Occipital lobe (tissue), 2 donors: ENCODE data around the gene LSP1. TPM values are rescaled to one million over a fixed set of nuclear protein-coding genes. Genes with fewer than 3 reads are reported as not detected.

Experiments used
- DNase-seq: peaks from one replicate; lab custom pipeline; 2025; lab: John Stamatoyannopoulos, UW
- total RNA-seq: library from RNA; depleted of rRNA; stranded (reverse); fragments of >200 nt; gene quantifications from one replicate; pipeline ENCODE4 v1.2.3, GENCODE V29; 2014

The LSP1 gene
- total RNA-seq, 1 donor from 2014 or later, result 0.47 TPM

DNA sequence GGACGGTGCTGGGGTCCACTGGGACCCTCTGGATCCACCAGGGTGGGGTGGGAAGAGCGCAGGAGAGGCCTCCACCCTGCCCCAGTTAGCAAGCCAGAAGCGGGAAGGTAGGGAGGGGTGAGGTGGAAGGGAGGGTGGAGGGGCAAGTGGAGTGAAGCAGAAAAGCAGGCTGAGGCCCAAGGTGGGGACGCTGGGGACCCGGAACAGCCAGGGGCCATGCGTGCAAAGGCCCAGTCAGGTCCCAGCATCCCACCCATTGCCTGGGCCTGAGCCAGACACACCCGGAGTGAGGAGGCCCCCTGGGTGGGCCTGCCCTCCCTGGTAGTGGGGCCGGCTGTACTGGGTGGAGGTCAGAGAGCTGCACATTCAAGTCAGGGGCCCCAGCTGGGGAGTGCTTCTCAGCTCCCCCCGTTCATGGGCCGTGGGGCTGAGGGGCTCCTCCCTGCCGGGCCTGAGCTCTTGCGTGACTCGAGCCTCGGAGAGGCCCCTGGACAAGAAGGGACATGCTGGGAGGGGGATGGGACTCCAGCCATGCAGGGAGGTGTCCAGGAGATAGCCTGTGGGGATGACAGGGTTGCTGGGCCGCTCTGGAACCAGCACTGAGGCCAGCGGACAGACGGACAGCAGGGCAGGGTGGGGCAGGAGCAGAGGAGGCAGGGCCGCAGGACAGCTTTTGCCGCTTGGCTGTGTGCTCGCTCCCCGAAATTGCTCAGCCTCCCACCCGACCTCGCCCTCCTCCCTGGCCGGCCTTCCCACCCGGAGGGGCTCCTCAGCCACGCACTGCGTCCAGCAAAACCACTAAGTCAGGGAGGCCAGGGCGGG is 74.4 kb downstream of the LSP1 start:
- no peak for DNase-seq

- DNase-seq, result no peak
Measured at GRCh38 chr11:1927848-1928469, 75.1 kb downstream of the LSP1 start.

DNA sequence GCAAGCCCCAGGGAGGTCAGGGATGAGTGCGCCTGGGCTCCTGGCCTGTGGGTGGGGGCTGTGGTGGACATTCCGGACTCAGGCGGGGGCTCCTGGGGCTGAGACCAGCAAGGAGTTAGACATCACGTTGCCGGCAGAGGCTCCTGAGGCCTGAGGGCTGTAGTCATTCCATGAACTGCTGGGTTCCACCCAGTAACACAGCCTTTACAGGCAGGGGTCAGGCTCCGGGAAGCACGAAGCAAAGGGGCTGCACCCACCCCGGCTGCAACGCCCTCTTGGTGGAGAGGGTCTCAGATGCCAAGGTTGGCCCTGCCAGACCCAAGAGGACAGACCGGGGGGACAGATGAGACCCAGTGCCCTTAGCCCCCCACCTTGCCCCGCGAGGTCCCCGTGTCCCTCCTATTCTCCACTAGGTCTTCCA is 75.6 kb downstream of the LSP1 start:
- DNase-seq, result no peak

DNA sequence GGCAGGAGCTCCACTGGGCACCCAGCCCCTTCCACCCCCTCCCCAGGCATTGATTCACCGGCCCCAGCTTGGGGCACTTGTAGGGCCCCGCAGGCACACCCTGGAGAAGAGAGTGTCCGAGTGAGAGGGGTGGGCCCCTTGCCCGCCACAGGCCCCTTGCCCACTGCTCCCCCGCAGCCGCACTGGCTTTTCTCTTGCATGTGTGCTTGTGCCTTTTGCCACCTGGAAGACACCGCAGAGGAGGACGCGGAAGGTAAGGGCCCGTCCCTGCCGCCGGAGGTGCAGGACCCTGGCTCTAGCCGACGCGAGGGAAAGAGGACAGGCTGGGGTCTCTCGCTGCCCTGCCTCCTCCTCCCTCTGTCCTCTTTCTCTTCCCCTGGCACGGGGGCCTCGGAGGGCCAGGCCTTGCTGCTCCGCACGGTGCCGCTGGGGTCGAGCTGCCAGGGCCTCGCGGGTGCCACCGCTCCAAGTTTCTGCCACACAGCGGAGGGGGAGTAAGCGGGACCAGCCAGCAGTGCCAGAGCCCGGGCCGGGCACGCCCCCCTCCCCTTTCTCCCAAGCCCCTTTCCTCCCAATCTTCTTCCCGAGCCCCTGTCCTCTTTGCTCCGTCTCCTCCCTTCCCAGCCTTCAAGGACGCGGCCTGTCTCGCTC is 76.1 kb downstream of the LSP1 start:
- DNase-seq, result no peak

DNA sequence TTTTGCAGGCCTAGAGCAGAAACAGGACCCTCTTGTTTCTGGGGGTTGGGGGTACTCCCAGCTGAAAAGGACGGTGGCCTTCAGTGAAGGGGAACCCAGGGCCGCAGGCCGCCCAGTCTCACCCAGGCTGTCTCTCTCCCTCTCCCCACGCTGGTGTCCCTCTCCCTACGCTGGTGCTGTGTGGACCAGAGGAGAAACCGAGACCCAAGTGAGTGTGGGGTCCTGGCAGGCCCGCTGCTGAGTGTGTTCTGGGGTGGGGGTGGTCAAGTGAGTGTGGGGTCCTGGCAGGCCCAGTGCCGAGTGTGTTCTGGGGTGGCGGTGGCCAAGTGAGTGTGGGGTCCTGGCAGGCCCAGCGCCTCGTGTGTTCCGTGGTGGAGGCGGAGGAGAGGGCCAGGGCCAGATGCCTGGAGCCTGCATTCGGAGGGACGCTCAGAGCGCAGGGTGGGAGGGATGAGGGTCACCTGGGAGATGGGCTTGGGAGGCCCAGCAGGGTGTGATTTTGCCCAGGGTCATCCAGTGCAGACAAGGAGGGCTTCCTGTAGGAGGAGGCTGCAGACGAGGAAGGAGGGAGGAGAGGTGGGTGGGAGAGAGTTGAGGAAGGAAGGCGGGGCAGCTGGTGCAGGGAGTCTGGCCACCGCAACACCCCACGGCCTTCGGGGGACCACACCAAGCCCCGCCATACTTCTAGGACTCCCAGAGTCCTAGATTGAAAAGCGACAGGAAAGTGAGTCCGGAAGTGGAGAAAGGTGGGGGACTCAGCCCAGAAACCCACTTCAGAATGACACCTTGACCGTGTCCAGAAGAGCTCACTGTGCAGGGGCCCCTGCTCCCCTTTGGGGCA is 77.0 kb downstream of the LSP1 start:
- no peak for DNase-seq

DNA sequence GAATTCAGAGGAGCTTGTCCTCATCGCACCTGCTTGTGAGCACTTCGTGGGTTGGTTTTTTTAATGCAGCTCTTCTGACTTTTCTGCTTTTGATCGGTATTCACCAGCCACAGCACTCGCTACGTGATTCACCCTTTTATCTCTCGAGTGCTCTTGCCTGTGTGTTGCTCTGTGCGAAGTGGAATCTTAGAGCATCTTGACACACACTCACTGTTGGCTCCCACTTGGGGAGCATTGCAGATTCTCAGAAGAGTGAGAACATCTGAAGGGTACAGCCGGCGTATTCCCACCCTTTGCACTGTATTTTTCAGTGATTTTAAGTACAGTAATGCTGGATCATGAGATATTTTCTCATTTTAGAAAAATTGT is 77.6 kb downstream of the LSP1 start:
- no peak for DNase-seq

DNA sequence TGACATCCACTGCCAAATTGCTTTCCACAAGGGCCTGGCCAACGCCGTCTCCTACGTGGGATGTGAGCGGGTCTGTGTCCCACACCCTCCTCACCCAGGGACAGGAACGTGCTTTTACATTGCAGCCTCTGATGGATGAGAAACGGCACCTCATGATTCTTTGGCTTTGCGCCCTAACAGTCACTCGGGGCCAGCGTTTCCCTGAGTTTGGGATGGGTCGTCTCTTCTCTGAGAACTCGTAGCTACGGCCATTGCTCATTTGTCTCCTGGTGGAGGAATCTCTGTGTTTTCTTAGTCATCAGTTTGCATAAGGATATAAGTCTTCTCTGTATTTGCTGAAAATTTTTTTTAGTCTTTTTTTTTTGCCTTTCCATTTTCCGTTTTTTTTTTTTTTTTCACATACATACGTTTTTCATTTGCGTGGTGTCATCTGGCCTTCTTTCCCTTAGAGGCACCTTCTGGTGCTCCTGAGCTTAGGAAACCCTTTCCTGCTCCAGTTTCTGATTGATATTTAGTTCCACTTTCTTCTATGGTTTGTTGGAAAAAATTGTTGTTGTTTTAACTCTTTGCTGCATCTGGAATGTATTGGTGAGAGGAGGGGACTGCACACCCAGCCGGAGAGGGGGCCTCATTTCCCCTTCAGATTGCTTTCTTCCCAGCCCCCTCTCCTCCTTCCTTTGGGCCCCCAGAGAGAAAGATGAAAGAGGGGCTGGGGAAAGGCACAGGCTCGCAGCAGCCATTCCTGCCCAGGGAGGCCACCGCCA is 78.6 kb downstream of the LSP1 start:
- no peak for DNase-seq

- DNase-seq, result no peak
Measured at GRCh38 chr11:1932105-1932480, 79.2 kb downstream of the LSP1 start.

- DNase-seq, result no peak
Measured at GRCh38 chr11:1932681-1933080, 79.8 kb downstream of the LSP1 start.

DNA sequence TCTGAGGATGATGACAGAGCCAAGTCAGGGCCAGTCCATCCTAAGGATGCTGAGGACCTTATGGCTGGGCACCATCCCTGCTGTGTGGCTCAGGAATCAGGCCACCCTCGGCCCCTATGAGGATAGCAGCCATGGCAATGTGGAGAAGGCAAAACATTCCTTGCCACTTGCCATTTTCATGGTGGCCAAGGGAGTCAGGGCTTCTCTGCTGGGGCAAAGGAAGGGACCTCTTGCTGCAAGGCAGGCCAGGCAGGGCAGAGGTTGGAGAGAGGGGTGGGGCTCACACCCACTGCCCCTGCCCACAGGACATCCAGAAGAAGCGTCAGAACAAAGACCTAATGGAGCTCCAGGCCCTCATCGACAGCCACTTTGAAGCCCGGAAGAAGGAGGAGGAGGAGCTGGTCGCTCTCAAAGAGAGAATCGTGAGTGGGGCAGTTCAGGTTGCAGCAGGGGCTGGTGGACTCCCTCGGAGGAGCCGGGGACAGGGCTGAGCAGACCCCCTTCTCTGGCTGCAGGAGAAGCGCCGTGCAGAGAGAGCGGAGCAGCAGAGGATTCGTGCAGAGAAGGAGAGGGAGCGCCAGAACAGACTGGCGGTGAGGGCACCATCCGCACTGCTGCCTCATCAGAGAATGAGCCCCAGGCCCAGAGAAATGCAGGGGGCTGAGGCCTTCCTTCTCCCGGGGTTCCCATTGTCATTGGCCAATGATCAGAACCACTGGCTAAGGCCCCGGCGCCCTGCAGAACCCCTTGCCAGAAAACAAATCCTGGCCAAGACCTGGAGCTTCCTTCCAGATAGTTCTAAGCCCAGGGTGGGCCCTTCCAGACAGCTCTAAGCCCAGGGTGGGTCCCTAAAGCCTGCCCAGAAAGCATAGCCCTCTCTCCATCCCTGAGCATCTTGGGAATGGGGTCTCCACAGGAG is 80.8 kb downstream of the LSP1 start:
- no peak for DNase-seq

DNA sequence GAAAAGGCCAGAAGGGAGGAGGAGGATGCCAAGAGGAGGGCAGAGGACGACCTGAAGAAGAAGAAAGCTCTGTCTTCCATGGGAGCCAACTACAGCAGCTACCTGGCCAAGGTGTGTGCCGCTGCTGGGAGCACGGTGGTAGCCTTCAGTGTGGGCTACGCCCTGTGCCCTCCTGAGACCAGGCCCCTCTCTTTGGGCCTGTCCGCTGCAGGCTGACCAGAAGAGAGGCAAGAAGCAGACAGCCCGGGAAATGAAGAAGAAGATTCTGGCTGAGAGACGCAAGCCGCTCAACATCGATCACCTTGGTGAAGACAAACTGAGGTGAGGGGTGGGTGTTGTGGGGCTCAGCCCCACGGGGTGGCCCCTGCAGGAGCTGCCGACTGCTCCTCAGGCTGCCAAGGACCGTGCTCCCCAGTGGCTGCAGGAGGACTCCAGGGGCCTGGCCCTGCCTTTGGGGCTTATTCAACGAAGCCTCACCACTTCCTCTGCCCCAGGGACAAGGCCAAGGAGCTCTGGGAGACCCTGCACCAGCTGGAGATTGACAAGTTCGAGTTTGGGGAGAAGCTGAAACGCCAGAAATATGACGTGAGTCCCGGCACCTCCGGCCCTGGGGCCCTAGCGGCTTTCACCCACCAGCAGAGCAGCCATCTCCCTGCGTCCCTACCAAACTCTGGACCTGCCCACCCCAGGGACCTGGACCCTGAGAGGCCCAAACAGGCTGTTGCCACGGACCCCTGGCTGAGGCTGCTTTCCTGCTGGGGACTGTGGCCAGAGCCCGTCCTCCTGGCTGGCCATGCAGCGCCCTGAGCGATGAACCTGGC is 81.7 kb downstream of the LSP1 start:
- no peak for DNase-seq

GRCh38 chr11:1935156-1936071 is 82.5 kb downstream of the LSP1 start:
- no peak for DNase-seq

- no peak for DNase-seq
Measured at GRCh38 chr11:1936072-1936780, 83.3 kb downstream of the LSP1 start.

DNA sequence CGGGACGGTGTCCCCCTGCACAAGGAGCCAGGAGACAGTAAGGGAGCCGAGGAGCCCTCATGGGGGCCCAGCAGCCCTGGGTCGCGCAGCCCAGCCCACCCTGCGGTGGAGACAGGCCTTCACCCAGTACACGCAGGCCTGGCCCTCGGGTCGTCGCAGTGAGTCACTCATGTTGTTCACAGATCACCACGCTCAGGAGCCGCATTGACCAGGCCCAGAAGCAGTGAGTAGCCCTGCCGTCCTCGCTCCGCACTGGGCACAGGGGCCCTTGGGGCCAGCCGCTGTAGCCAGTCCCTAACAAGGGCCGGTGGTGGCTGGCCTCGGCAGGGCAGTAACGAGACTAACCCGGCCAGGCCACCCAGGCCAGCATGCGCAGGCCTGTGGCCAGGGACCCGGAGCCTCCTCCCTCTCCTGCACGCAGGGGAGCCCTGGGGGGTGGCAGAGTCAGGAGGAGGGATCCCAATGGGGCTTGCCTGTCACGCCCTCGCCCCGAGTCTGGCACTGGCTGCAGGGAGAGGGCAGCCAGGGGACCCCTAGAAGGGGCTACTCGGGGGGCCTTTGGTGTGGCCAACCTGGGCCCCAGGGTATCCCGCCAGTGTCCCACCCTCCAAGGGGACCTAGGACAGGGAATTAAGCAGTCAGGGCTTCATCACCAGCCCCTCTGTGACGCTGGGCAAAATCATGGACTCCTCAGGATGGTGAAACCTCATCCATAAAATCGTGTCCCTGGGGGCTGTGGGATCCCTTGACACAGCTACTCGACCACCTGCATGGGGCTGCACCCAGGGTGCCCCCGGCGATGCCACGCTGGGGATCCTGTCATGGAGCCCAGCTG is 84.1 kb downstream of the LSP1 start:
- no peak for DNase-seq

DNA sequence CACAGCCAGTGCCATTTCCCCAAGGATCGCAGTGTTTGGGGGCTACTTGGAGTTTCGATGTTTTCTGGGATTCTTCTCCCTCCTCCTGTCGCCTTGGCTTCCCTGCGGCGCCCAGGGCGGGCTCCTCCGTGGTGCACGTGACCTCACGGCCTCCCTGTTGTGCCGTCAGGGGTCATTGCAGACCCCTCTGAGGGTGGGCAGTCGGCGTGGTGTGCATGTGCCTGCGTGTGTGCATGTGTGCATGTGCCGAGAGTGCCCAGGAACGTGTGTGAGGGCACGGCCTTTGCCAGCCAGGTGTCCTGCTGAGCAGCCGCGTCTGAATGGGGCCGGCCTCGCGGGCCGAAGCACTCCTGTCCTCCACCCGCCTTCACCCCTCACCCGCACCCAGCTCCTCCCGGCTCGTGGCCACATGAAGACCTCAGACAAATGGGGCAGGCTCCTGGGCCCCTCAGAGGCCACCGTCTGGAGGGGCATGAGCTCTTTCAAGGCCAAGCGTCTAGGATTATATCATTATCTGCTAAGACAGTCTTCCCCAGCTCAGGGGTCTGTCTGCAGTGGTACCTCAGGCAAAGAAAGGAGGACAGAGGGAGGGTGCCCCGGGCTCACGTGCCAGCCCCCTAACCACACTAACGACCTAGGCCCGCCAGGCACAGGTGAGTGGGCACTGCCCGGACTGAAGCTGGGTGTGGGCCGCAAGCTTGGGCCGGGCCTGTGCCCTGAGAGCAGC is 84.9 kb downstream of the LSP1 start:
- DNase-seq, result no peak
